Stimulated activated naive CD8-positive, alpha-beta T cell treated with anti-CD3 and anti-CD28 coated beads, Interleukin-15, amount 100 ng/mL, for 72 hours (primary cell): ENCODE results near the gene SMIM27.
"Not testable (repeated sequence)": the region's sequence is repeated elsewhere in the genome, so short reads cannot be mapped to it uniquely, and the experiment has no call there.

Experiments
- ATAC-seq: fragments of 150-1000 bp; cut with Tn5 transposase; 2 replicates; pipeline ENCODE4 v1.10.0; 2021; ENCODE audit warnings: mild to moderate bottlenecking, moderate library complexity
- DNase-seq, 2 donors: peaks; one replicate each; pipeline ENCODE4 v3.0.0; 2021 to 2022
- H3K27ac Mint-ChIP-seq, 2 donors: one replicate each; pipeline ENCODE4 v1.8.0; 2022; ENCODE audit warnings: mild to moderate bottlenecking in 2 of 2, mixed read lengths in 2 of 2, moderate library complexity in 2 of 2
- H3K27me3 Mint-ChIP-seq: one replicate; pipeline ENCODE4 v1.8.0; 2022; ENCODE audit warnings: mixed read lengths
- H3K4me1 Mint-ChIP-seq: one replicate; pipeline ENCODE4 v1.8.0; 2022; ENCODE audit warnings: mild to moderate bottlenecking, mixed read lengths
- H3K4me3 Mint-ChIP-seq, 2 donors: one replicate each; pipeline ENCODE4 v1.8.0; 2022; ENCODE audit warnings: mild to moderate bottlenecking in 2 of 2, mixed read lengths in 2 of 2, moderate library complexity in 1 of 2
- H3K9me3 Mint-ChIP-seq, 2 donors: one replicate each; pipeline ENCODE4 v1.8.0; 2022; ENCODE audit warnings: mixed read lengths in 2 of 2

SMIM27 gene

DNA sequence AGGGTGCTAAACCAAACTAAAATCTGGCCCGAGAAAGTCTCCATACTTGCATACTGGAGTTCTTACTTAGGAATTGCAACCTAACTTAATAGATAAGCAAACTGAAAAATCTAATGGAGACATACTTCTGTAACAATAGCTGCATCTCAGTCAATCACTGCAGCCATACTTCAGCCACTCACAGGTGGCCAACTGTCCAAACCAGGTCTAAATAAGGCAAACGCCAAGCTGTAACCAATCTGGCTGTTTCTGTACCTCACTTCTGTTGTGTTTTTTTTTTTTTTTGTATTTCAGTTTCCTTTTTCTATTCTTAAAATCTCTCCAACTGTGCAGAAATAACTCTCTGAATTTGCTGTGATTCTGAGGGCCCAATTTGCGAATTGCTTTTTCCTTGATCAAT lies 25.2 kb downstream of the SMIM27 start:
- Mint-ChIP-seq H3K9me3 (no peaks in the 10 kb centered on the region), H3K4me1 (peaks cover 8% of the 10 kb centered on the region), H3K27me3 (peaks cover 16% of the 10 kb centered on the region), H3K27ac (no peak overlapping the region), H3K4me3 (no peak overlapping the region)
- ATAC-seq (no peak), DNase-seq (no peak)

DNA sequence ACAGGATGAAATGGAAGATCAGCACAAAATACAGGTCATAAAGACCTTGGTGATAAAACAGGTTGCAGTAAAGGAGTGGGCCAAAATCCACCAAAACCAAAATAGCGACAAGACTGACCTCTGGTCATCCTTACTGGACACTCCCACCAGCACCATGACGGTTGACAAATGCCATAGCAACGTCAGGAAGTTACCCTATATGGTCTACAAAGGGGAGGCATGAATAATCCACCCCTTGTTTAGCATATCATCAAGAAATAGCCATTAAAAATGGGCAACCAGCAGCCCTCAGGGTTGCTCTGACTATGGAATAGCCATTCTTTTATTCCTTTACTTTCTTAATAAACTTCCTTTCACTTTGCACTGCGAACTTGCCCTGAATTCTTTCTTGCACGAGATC lies 26.8 kb downstream of the SMIM27 start:
- DNase-seq (no peak), ATAC-seq (no peak)
- H3K4me3 Mint-ChIP-seq: no peak overlapping the region
- H3K27me3 Mint-ChIP-seq: peaks cover 16% of the 10 kb centered on the region
- no peak overlapping the region for H3K27ac Mint-ChIP-seq
- H3K4me1 Mint-ChIP-seq: peaks cover 8% of the 10 kb centered on the region
- H3K9me3 Mint-ChIP-seq: no peaks in the 10 kb centered on the region

DNA sequence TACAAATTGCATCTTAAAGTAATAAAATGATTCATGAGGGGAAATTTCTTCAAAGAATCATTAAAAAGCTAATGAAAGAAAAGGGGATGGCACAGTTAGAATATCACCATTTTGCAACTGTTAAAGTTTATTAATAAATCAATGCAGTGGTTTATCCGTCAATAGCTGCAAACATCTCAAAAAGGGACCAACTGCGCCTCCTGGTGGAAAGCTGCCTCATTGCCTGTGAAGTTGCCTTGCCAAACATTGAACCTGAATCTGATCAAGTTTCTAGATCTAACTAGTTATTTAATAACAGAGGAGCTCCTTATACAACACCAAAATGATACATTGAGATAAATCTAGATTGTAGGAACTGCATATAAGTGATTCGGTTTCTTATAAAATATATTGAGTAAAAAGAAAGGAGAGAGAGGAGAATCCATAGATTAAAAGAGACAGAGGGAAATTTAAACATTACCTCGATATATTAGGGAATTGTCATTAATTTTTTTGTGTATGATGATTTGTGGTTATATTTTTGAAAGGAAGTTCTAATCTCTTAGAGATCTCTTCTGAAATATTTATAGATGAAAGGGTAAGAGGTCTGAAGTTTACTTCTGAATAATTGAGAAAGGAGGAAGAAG lies 27.7 kb downstream of the SMIM27 start:
- DNase-seq (peak; percentile 61 to 70), ATAC-seq (no peak)
- no peak overlapping the region for H3K4me3 Mint-ChIP-seq
- peaks cover 8% of the 10 kb centered on the region for H3K4me1 Mint-ChIP-seq
- H3K27me3 Mint-ChIP-seq: peaks cover 21% of the 10 kb centered on the region
- H3K9me3 Mint-ChIP-seq: no peaks in the 10 kb centered on the region
- H3K27ac Mint-ChIP-seq: no peak overlapping the region

DNA sequence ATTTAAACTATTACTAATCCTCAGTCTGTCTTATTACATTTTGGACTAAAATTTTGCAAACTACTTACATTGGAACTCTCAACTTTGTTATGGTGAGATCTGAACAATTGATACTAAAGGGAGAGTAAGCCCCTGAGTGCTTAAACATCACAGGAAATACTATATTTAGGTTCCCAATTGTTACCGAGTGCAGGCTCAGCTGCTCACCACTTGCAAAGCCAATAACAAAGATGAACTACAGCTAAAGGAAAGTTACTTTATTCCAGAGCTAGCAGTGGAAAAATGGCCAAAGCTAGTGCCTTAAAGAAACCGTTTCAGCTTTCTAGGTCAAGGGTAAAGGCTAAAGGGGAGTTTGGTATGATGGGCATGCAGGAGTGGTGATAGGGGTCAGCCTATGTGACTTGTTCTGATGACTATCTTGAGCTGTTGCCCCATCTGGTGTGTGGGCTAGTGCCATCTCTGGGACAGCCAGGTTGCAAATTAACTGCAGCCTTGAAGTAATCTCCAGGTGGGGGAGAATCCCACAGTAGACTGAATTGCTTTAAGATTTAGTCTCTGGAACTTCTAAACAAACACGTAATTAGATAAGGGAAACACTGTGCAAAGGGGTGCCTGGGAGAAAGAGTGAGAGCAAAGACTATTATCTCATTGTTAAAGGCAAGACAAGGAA lies 28.6 kb downstream of the SMIM27 start:
- DNase-seq (no peak), ATAC-seq (no peak)
- peak overlapping the region in 1 of 2 donors; percentile 79 for H3K27ac Mint-ChIP-seq
- peaks cover 26% of the 10 kb centered on the region for H3K27me3 Mint-ChIP-seq
- no peak overlapping the region for H3K4me3 Mint-ChIP-seq
- H3K4me1 Mint-ChIP-seq: peaks cover 8% of the 10 kb centered on the region
- no peaks in the 10 kb centered on the region for H3K9me3 Mint-ChIP-seq

DNA sequence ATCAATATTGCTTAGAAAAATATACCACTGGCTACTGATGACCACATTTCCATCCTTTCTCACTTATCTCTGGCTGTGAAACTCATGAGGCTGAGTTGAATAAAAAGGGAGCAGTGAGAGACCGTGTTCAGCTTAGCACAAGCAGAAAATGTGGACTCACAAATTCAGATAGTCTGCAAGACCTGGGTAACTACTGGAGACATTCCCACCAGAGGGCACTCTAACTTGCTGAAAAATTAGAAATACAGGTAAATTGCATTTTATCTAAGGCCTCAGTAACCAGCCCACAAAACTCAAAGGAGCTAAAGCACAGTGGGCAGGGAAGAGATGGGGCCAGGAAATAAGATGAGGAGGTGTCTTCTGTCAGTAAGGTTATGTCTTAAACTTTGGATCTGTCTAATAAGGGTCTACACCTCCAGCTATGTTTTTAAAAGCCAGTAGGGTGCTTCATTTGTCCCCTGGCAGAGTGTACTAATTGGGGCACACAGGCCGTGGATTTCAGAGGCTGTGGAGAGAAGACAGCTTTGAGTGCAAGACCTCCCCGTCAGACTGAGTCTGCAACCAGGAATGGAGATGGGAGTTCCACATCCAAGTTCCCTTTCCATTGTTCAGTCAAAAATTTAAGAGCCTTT lies 29.5 kb downstream of the SMIM27 start:
- DNase-seq (peak; percentile 30 to 31), ATAC-seq (peak; percentile 71)
- no peak overlapping the region for H3K4me3 Mint-ChIP-seq
- H3K4me1 Mint-ChIP-seq: peaks cover 8% of the 10 kb centered on the region
- H3K9me3 Mint-ChIP-seq: no peaks in the 10 kb centered on the region
- H3K27ac Mint-ChIP-seq: no peak overlapping the region
- H3K27me3 Mint-ChIP-seq: peaks cover 32% of the 10 kb centered on the region

DNA sequence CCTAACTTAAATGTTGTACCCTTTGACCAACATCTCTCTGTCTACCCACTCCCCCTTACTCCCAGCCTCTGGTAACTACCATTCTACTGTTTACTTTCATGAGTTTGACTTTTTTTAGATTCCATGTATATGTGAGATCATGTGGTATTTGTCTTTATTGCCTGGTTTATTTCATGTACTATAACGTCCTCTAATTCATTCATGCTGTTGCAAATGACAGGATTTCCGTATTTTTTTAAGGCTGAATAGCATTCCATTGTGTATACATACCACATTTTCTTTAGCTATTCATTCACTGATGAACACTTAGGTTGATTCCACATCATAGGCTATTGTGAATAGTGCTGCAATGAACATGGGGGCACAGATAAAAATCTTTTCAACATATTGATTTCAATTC lies 32.7 kb downstream of the SMIM27 start:
- no peaks in the 10 kb centered on the region for H3K9me3 Mint-ChIP-seq
- DNase-seq (no peak), ATAC-seq (no peak)
- no peak overlapping the region for H3K4me3 Mint-ChIP-seq
- peaks cover 8% of the 10 kb centered on the region for H3K4me1 Mint-ChIP-seq
- peaks cover 28% of the 10 kb centered on the region for H3K27me3 Mint-ChIP-seq
- no peak overlapping the region for H3K27ac Mint-ChIP-seq

DNA sequence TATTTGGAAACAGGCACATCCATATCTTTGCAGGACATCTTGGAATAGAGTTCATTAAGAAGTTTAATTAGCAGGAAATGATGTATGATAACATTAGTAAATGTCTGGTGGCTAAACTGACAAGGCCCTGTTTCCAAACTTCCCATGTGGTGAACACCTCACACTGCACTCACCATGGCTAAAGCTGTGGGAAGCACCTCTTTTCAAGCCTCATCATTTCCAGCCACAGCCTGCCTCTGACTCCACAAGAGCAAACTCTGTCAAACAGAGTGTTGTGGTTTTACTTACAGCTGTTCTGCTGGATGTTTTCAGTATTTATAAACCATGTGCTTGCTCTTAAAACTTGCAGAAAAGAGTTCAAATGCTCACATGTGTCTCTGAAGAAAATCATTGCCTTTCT lies 35.8 kb downstream of the SMIM27 start:
- Mint-ChIP-seq H3K9me3 (no peaks in the 10 kb centered on the region), H3K27me3 (peaks cover 29% of the 10 kb centered on the region), H3K4me3 (no peak overlapping the region), H3K4me1 (no peaks in the 10 kb centered on the region), H3K27ac (no peak overlapping the region)
- peak in 1 of 2 donors; percentile 31 for DNase-seq
- peak; percentile 87 for ATAC-seq

DNA sequence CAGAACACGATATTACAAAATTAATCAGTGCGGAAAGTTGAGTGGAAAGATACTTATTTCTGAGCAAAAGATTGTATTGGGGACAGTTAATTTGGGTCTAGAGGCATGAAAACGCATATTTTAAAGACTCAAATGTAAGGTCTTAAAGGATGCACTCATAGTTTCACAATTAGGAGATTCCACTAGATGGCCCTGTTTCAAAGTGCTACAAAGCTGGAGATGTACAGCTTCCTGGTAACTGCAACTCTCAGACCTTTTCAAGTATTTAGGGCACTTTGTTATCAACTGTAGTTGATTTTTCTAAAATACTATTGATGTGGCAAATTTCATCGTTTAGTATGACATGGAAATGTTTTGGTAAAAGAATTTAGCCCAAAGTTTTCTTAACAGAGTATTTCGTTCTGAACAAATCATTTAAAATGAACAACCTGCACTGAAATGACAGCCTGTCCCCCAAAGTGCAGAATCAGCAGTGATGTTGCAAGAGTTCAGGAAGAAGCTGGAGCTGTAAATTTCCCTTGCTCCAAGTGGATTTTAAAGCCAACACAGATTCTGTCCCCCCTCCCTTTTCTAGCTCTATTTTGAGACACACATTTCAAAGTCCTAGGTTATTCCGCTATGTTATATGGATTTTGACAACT lies 37.1 kb downstream of the SMIM27 start:
- no peaks in the 10 kb centered on the region for H3K4me1 Mint-ChIP-seq
- DNase-seq (no peak), ATAC-seq (no peak)

DNA sequence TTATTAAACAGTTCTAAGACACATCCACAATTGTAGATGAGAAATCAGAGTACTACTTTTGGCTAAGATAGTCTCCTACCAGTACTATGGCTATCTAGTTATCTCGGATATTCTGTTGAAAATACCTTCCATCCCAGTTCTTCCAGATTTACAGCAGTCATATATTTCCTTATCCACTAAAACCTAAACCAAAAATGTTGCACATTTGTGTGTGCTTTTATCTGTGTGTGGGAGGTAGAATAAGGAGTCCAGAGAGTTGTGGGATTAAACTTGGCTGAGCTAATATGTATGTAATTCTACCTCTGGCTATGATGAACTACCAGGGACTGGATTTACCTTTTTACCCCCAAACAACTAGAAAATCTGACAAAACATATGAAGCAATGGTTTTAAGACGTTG lies 38.3 kb downstream of the SMIM27 start:
- ATAC-seq: no peak
- Mint-ChIP-seq H3K4me1 (no peaks in the 10 kb centered on the region), H3K9me3 (no peaks in the 10 kb centered on the region), H3K27ac (no peak overlapping the region), H3K27me3 (peaks cover 21% of the 10 kb centered on the region), H3K4me3 (no peak overlapping the region)
- DNase-seq: no peak

More for the DNA sequence above, 37.1 kb downstream of the SMIM27 start:
- Mint-ChIP-seq H3K4me3 (no peak overlapping the region), H3K9me3 (no peaks in the 10 kb centered on the region), H3K27ac (no peak overlapping the region), H3K27me3 (peaks cover 29% of the 10 kb centered on the region)

DNA sequence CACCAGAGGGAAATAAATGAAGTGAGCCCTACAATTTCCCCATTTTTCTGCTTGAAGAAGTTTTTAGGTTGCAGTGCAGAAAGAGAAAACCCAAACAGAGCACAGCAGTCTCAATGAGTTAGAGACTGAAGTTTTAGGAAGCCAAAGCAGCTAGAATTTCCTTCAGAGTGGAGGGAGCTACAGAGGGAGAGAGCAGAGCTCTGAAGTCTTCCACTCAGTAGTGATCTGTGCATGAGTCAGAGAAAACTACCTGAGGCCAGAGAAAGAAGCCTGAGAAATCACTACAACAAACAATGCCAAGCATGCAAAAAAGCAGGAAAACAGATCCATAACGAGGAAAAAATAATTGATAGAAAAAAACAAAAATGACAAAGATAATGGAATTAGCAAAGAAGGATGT lies 38.8 kb downstream of the SMIM27 start:
- ATAC-seq: no peak
- DNase-seq: no peak
- H3K4me3 Mint-ChIP-seq: no peak overlapping the region
- H3K27me3 Mint-ChIP-seq: peaks cover 17% of the 10 kb centered on the region
- H3K27ac Mint-ChIP-seq: no peak overlapping the region
- no peaks in the 10 kb centered on the region for H3K4me1 Mint-ChIP-seq
- H3K9me3 Mint-ChIP-seq: no peaks in the 10 kb centered on the region

DNA sequence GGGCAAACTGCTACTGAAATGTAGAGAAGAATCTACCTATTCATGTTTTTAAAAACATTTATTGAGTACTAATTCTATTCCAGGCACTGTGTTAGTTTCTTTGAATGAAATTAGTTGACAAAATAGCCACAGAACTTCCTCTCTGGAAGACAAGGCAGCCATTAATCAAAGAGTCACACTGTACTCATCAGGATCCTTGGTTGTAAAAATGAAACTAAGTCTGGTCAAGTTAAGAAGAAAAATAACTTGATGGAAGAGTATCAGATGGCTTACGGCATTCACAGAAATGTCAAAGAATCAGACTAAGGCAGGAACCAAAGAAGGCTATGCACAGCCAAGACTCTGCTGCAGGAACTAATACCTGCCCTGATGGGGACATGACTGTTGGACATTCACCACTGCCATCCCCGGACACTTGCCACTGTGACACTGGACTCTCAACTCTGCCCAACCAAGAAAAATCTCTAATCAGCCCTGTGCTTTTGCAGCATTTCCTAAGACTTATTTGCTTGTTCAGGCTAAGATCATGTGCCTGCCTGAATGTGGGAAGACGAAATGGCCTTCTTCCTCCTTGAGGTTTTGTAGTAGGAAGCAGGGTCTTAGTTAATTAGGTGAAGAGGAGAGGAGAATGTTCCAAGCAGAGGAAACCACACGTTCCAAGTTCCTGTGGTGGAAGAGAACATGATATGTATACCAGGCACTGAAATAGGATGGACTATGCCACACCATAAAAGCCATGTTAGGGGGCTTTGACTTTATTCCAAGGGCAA lies 44.2 kb downstream of the SMIM27 start:
- DNase-seq (no peak), ATAC-seq (no peak)
- Mint-ChIP-seq H3K9me3 (peaks cover 0 to 8% of the 10 kb centered on the region in 2 donors), H3K27ac (no peak overlapping the region), H3K4me3 (no peak overlapping the region), H3K4me1 (no peaks in the 10 kb centered on the region), H3K27me3 (peaks cover 9% of the 10 kb centered on the region)

DNA sequence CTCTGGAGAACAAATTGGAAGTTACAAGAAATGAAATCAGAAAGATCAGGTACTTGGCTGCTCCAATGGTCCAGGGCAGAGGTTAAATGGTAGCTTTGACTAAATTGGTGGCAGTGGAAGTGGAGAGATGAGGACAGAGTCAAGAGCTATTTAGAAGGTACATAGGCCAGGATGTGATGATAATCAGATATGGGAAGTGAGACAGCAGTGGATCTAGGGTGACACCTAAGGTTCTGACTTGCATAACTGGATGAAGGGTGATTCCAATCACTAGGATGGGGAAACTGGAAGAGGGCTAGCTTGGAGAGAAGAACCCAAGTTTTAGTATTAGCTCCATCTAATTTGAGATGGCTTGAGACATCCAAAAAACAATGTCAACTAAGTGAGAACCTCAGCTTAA lies 44.8 kb downstream of the SMIM27 start:
- ATAC-seq (no peak), DNase-seq (no peak)
- Mint-ChIP-seq H3K9me3 (peaks cover 0 to 8% of the 10 kb centered on the region in 2 donors), H3K27me3 (peaks cover 8% of the 10 kb centered on the region), H3K4me3 (no peak overlapping the region), H3K4me1 (no peaks in the 10 kb centered on the region), H3K27ac (no peak overlapping the region)

DNA sequence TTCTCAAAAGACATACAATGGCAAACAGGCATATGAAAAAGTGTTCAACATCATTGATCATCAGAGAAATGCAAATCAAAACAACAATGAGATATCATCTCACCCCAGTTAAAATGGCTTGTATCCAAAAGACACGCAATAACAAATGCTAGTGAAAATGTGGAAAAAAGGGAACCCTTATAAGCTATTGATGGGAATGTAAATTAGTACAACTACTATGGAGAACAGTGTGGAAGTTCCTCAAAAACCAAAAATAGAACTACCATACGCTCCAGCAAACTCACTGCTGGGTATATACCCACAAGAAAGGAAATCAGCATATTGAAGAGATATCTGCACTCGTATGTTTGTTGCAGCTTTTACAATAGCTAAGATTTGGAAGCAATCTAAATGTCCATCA lies 46.9 kb downstream of the SMIM27 start:
- DNase-seq, H3K27ac Mint-ChIP-seq, H3K4me1 Mint-ChIP-seq, ATAC-seq, H3K27me3 Mint-ChIP-seq, H3K4me3 Mint-ChIP-seq, H3K9me3 Mint-ChIP-seq: not testable (repeated sequence)
